GM19463 (cell line): Measurements from ENCODE around the gene P2RY11.

ENCODE experiments used
- ATAC-seq: cut with Tn5 transposase; IDR thresholded peaks from one replicate; pipeline ENCODE4 v1.9.1; 2021; ENCODE audit warnings: mild to moderate bottlenecking, moderate library complexity; ENCODE audit not compliant: unreplicated experiment

Gene P2RY11

DNA sequence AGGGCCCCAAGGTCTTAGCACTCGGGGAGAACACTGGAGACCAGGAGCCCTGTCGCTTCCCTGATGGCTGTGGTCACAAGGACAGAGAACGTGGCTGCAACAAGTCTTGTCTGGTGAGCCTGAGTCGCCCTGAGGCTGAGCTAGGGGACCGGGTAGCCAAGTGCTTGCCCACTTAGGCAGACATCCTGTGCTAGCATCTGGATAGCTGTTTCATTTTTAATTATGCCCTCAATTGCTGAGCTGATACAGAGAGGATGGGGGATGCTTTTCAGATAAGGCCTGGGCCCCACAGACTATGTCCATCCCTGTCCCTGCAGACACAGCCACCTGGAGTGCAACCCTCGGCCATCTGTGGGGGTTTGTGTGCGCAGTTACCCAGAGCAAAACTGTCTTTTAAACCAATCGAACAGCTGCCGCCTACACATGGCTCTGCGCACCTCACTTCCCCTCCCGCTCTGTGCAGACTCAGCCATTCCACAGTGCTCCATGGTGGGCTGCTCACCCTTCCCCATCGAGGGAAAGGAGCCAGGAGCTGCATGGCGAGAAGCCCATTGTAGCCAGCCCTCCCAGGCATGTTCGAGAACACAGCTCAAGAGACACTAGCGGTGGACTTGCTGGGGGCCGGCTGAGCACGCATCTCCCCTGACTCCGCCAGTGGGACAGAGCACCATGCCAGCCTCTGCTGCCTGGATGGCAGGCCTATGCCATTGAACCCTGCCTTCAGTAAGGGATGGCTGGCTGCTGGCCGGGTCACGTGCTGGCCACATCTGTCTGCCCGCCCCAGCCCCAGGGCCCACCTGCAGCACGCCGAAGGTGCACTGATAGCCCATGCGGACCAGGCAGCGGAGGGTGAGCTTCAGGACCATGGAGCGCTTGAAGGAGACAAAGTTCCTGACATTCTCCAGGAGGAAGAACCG, 27.6 kb downstream of the P2RY11 start:
- no peak for ATAC-seq

DNA sequence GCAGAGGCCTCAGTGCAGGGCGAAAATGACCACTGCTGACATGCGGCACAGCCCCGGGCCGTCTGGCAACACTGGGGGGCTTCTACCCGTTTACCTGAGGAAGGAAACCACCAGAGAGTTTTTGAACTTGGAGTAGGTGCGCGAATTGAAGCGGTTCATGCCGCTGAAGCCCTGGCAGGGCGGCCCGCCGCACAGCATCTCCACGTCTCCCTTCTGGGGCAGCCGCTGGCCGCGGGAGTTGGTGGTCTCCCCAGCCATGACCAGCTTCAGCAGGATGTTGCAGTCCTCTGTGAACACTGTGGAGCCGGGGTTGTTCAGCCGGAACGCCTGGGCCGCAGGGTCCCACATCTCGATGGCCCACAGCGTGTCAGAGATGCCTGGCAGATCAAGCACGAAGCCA, 28.5 kb downstream of the P2RY11 start:
- no peak for ATAC-seq

DNA sequence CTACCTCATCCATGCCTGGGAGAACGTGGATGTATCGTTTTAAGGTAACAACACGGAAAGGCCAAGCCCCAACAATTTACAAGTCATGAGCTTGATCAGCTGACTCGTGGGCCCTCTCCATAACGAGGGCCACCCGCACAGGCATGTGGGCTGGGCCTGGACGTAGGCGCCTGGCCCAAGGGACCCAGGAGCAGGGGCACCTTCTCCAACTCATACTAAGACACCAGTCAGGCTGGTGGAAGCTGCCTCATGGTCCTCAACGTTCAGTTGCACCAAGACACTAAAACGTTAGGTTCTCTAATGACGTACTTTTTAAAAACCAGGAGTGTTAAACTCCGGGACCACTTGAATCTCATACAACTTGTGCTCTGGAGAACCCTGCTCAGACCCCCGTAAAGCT, 30.0 kb downstream of the P2RY11 start:
- ATAC-seq = no peak

DNA sequence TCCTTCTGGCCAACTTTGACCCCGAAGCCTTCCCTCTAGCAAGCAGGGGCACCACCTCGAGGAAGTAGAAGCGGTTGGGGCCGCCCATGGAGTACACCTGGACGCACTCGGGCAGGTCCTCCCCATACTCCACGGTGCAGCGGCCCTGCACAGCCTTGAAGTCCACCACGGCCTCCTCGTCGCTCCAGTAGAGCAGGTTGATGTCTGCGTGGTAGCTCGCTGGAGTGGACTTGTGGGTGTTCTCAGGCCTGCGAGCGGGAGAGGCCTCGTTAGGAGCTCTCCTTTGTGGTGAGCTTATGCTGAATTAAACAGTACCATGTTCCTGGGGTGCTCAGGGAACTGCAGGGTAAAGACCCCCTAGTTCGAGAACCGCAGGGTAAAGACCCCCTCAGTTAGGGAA, 30.5 kb downstream of the P2RY11 start:
- no peak for ATAC-seq

DNA sequence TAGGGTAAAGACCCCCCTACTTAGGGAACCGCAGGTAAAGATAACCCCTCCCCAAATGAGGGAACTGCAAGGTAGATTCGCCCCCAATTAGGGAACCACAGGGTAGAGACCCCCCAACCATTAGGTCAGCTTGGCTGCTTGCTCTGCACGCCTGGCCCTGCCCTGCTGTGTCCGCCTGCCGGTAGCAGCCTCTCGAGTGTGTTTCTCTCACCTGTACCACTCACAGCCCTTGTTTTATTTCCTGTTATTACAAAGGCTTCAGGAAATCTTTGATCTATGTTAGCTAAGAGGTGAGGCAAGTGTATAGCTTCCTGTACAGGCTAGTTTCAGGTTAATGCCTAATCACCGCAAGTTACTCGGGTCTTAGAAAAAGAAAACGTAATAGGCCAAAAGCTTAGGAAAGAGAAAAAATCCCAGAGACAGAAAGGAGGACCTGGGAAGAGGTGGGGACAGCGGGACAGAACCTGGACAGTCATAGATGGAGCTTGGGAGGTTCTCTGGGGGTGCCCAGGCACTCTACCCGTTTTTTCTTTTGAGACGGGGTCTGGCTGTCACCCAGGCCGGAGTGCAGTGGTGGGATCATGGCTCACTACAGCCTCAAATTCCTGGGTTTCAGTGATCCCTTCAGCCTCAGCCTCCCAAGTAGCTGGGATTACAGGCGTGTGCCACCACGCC, 31.3 kb downstream of the P2RY11 start:
- no peak for ATAC-seq

DNA sequence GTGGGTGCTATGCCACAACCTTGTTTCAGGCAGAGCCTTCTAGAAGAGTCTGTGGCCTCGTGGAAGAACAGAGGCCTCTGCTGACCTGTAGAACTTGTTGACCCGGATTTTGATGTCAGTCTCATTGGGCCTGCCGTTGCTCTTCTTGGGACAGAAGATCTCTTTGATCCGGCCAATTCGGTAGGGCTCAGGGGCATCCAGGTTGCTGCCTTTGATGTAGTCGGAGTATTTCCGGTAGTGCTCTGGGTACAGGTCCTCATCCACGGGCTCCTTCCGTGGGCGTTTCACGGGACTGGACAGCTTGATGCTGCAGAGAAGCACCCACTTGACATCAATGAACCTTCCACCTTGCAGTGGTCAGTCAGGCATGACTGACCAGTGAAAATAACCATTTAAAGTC, 32.2 kb downstream of the P2RY11 start:
- ATAC-seq = no peak

DNA sequence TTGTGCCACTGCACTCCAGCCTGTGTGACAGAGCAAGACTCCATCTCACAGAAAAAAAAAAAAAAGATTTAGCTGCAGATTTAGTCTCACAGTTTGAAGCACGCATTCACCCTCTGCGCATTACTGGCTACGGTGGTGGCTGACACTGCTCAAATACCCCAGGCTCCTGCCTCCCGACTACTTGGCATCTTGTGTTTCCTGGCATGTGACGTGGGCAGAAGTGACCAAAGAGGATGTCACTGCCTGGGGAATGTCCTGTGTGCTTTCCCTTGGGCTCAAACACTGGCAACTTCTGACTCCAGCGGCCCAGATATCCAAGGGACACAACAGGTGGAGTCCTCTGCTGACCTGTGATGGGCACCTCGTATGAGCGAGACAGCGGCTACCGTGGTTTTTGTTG, 32.9 kb downstream of the P2RY11 start:
- no peak for ATAC-seq

DNA sequence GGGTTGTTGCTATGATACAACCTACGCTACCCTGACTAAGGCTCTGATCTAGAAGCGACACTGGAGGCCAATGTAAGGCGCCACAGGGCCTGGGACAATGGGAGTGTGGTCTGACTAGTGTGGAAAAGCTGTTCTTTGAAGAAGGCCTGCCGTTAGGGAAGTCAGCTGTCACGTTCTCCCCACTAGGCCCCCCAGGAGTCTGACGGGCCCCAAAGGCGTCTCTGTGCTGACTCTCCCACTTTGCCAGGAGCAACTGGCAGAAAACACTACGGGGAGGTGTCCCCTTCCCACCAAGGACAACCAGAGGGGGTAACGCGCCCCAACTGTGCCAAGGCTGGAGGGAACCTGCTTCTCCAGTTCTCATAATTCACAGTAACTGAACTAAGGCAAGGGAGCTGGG, 33.5 kb downstream of the P2RY11 start:
- no peak for ATAC-seq

DNA sequence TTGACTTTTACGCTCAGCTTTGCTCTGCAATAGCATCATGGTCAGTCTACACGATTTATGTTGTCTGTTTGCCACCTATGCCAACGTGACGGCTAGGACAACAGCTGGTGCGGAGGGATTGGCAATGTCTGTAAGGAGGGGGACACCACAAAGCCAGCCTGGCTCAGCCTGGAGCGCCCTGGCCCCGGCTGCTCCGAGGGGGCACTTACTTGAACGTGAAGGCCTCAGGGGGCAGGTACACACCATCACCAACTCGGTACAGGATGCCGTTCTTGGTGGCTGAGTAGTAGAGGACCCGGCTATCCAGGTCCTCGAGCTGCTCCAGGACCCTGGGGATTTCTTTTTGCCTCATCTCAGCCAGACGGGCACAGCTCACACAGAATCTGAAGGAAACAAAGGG, 34.6 kb downstream of the P2RY11 start:
- ATAC-seq = no peak

DNA sequence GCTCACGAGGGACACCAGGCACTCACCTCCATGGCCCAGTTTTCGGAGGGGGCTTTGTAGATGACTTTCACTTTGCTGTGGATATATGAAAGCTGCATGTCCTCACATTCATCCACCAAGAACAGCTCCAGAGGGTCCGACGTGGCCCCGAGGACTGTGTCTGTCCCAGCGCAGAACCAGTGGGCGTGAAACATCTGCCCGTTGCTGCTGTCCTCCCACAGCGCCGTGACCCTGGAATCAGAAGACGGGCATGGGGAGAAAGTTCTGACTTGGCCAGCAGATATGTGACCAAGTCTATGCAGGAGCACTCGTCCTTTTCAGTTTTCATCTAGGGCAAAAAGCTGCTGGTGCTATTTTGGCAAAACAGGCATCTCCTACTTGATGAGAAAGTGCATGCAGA, 37.9 kb downstream of the P2RY11 start:
- no peak for ATAC-seq

DNA sequence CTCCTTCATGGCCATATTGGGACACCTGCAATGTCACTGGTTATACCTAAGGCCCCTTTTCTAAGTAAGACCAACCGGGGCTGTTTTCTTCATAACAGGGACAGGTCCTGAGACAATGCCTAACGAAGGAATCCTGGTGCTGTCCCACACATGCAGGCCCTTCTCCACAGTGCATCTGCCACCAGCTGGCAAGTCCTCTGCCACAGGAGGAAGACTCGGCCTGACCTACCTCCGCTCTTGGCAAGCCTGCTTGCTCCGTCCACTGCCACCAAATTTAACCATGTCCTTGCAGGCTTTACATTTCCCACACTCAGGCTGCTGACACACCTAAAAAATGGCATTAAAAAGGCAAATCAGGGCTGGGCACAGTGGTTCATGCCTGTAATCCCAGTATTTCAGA, 40.0 kb downstream of the P2RY11 start:
- no peak for ATAC-seq

DNA sequence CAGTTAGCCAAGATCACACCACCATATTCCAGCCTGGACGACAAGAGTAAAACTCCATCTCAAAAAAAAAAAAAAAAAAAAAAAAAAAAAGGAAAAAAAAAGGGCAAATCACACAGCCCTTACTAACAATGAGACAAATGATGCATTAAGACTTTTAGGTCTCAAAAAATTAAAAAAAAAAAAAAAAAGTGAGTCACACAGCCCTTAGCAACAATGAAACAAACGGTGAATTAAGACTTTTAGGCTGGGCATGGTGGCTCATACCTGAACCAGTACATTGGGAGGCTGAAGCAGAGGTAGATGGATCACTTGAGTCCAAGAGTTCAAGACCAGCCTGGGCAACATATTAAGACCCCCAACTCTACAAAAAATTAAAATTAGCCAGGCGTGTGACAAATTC, 40.6 kb downstream of the P2RY11 start:
- no peak for ATAC-seq

DNA sequence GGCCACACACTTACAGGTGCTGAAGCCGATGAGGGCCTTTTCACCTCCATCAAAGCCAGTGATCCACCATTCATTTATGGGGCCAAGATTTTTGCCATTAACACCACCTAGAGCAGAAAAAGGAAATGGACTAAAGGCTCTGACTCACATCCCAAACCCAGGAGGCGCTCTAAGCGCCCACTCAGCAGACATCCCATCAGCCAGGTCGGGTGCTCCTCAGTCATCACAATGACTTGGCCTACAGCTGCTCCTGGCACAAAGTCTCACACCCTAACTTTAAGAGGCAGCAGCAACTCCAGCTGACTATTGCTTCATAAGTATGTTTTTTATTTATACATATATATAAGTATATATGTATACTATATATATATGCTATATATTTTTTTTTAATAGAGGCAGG, 44.3 kb downstream of the P2RY11 start:
- ATAC-seq = no peak

DNA sequence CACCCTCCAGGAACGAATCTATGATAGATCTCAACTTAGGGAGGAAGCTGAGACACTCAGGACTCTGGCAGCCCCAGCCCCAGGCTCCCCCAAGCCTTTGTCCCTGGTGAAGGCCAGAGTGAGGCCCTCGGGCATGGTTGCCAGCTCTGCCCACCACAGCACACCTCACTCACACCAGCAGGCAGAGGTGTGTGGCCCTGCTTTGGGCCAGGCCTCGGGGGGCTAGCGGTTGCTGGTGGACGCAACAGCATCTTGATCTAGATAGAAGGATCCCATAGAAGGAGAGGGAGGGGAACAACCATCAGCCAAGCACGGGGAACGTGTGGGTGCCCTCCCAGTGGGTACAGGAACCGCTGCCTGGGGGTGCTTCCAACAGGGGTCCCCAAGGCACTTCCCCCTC, 46.6 kb downstream of the P2RY11 start:
- no peak for ATAC-seq

DNA sequence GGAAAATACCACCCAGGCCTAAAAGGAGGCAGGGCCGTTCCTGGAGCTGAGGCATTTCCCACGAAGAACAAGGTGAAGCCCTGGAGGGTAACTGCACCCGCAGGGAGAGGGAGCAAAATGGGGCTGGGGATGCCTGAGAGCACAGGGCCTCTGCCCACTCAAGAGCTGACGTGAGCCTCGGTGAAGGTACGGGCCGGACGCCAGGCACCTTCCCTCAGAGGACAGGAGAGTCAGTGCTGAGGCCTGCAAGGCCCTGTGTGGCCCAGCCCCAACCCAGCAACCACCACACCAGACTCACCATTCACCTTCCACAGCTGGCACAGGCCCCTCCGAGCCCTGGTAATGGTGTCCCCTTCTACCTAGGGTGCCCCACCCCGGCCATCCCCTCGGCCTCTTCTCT, 47.0 kb downstream of the P2RY11 start:
- no peak for ATAC-seq

DNA sequence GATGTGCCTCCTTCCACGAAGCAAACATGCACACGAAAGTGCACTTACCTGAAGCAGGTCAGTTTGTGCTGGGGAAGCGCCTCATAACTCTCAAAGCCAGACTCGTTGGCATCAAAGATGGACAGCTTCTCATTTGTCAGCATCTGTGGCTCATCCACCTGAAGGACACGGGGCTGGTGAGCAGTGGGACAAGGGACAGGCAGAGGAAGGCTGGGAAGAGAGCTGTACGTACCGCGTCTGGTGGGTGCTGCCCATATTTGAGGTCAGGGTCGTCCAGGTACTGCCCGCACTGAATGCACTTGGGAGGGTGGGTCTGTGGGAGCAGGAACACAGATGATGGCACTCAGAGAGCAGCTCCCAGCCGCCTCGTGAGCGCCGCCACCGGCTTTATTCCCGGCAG, 48.1 kb downstream of the P2RY11 start:
- ATAC-seq = no peak

DNA sequence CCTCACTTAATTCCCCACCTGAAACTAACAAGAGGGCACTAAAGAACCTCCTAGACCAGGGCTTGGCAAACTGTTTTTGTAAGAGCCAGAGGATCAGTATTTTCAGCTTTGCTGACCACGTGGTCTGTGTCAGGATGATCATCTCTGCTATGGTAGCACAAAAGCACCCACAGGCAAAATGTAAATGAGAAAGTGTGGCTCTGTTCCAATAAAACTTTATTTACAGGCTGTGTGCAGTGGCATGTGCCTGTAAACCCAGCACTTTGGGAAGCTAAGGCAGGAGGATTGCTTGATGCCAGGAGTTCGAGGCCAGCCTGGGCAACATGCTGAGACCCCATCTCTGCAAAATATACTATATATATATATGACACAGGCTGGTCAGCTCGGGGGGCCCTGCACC, 52.0 kb downstream of the P2RY11 start:
- ATAC-seq = no peak
